Osteoblast (primary cell): ENCODE data around the gene TCF20. TPM values are rescaled to one million over a fixed set of nuclear protein-coding genes. Genes with fewer than 3 reads are reported as not detected.
A peak's percentile ranks its signal among the peaks of the same experiment; 100 is the strongest.

Source experiments
- DNase-seq: peaks from one replicate; pipeline ENCODE4 v3.0.0; 2011; ENCODE audit warnings: low spot score, mixed read lengths; ENCODE audit not compliant: insufficient read length; ENCODE audit errors: missing footprints
- H2AFZ ChIP-seq: 2 replicates; pipeline ENCODE4 v1.6.0; 2011; ENCODE audit warnings: mild to moderate bottlenecking, low read length
- H3K27ac ChIP-seq: 2 replicates; pipeline ENCODE4 v1.5.1; 2011; ENCODE audit warnings: mild to moderate bottlenecking, low read depth, low read length, moderate library complexity
- H3K27me3 ChIP-seq: 2 replicates; pipeline ENCODE4 v1.6.0; 2012; ENCODE audit warnings: mild to moderate bottlenecking, control low read depth, inconsistent platforms, low read length, moderate library complexity; ENCODE audit not compliant: insufficient read depth
- H3K36me3 ChIP-seq: 2 replicates; pipeline ENCODE4 v1.5.1; 2011; ENCODE audit warnings: mild to moderate bottlenecking, low read length, control low read depth, moderate library complexity; ENCODE audit not compliant: insufficient read depth
- H3K4me1 ChIP-seq: 2 replicates; pipeline ENCODE4 v1.5.1; 2011; ENCODE audit warnings: mild to moderate bottlenecking, low read length, control low read depth, moderate library complexity; ENCODE audit not compliant: insufficient read depth
- H3K4me2 ChIP-seq: 2 replicates; pipeline ENCODE4 v1.6.0; 2011; ENCODE audit warnings: mild to moderate bottlenecking, low read length; ENCODE audit not compliant: insufficient read depth
- H3K4me3 ChIP-seq: fragments of 200-600 bp; sonication (generic); 3 replicates; pipeline ENCODE4 v1.5.1; 2012; ENCODE audit warnings: mild to moderate bottlenecking, low read length, inconsistent platforms; ENCODE audit not compliant: insufficient read depth
- H3K79me2 ChIP-seq: 2 replicates; pipeline ENCODE4 v1.6.0; 2012; ENCODE audit warnings: mild to moderate bottlenecking, low read length, control low read depth, inconsistent platforms; ENCODE audit not compliant: insufficient read depth
- H3K9me3 ChIP-seq: 2 replicates; pipeline ENCODE4 v1.5.1; 2011; ENCODE audit warnings: low read depth, low read length, control low read depth
- H4K20me1 ChIP-seq: 2 replicates; pipeline ENCODE4 v1.6.0; 2012; ENCODE audit warnings: mild to moderate bottlenecking, low read length, control low read depth; ENCODE audit not compliant: insufficient read depth
- CTCF ChIP-seq: IDR thresholded peaks from 2 replicates; pipeline ENCODE4 v1.5.1; 2011; ENCODE audit warnings: mild to moderate bottlenecking, low read depth, low read length, moderate library complexity; ENCODE audit errors: extremely low read depth
- total RNA-seq: library from RNA; depleted of rRNA; stranded (reverse); fragments of >200 nt; gene quantifications from 2 replicates; pipeline ENCODE4 v1.2.3, GENCODE V29; 2012

The TCF20 gene
- total RNA-seq, 1 donor, result 35.1 TPM

GRCh38 chr22:42317008-42317407 lies 46.6 kb upstream of the TCF20 start:
- H3K4me2 ChIP-seq, result peak overlapping the region; percentile 7

GRCh38 chr22:42315392-42315756 lies 44.9 kb upstream of the TCF20 start:
- Histone ChIP-seq H3K4me1 (no peaks in the 10 kb centered on the region), H2AFZ (no peak overlapping the region), H3K79me2 (no peaks in the 10 kb centered on the region), H3K4me2 (no peak overlapping the region), H3K36me3 (no peaks in the 10 kb centered on the region), H3K27ac (no peak overlapping the region), H3K9me3 (no peaks in the 10 kb centered on the region), H4K20me1 (peaks cover 7% of the 10 kb centered on the region), H3K27me3 (peaks cover 35% of the 10 kb centered on the region), H3K4me3 (no peak overlapping the region)
- no peak for DNase-seq
- no peak for TF ChIP-seq CTCF

More at GRCh38 chr22:42317008-42317407, 46.6 kb upstream of the TCF20 start:
- Histone ChIP-seq H3K36me3 (no peaks in the 10 kb centered on the region), H3K27ac (no peak overlapping the region), H3K4me1 (no peaks in the 10 kb centered on the region), H4K20me1 (peaks cover 7% of the 10 kb centered on the region), H3K79me2 (no peaks in the 10 kb centered on the region), H3K9me3 (no peaks in the 10 kb centered on the region), H3K4me3 (no peak overlapping the region), H2AFZ (no peak overlapping the region), H3K27me3 (peaks cover 26% of the 10 kb centered on the region)
- no peak for TF ChIP-seq CTCF
- DNase-seq, result no peak

- no peaks in the 10 kb centered on the region for H3K9me3 ChIP-seq
- H3K4me2 ChIP-seq, result no peak overlapping the region
- H3K4me3 ChIP-seq, result no peak overlapping the region
- H3K27me3 ChIP-seq, result peaks cover 35% of the 10 kb centered on the region
- H3K36me3 ChIP-seq, result no peaks in the 10 kb centered on the region
- DNase-seq, result no peak
- no peaks in the 10 kb centered on the region for H3K4me1 ChIP-seq
- H3K79me2 ChIP-seq, result no peaks in the 10 kb centered on the region
- no peak for TF ChIP-seq CTCF
- H3K27ac ChIP-seq, result no peak overlapping the region
- peaks cover 7% of the 10 kb centered on the region for H4K20me1 ChIP-seq
- no peak overlapping the region for H2AFZ ChIP-seq
Observed at GRCh38 chr22:42314709-42315391, 44.4 kb upstream of the TCF20 start.

GRCh38 chr22:42313804-42314581 lies 43.5 kb upstream of the TCF20 start:
- Histone ChIP-seq H3K36me3 (no peaks in the 10 kb centered on the region), H2AFZ (no peak overlapping the region), H3K4me1 (no peaks in the 10 kb centered on the region), H3K4me2 (no peak overlapping the region), H3K9me3 (no peaks in the 10 kb centered on the region), H4K20me1 (peaks cover 7% of the 10 kb centered on the region), H3K27me3 (peaks cover 35% of the 10 kb centered on the region), H3K79me2 (no peaks in the 10 kb centered on the region), H3K4me3 (no peak overlapping the region), H3K27ac (no peak overlapping the region)
- DNase-seq, result no peak
- TF ChIP-seq CTCF, result peak; percentile 37
